OCI-LY7 (cell line): Measurements from ENCODE around the gene CAPZB. TPM values are rescaled to one million over a fixed set of nuclear protein-coding genes. Genes with fewer than 3 reads are reported as not detected.

Experiments
- BruUV-seq: library from RNA; stranded (reverse); fragments of 400-500 nt; replicated peaks from 2 replicates; lab custom pipeline; 2021; lab: Mats Ljungman, UMichigan
- CTCF ChIA-PET: fragments of 300-600 bp; sonication (Branson Sonifier 250); formaldehyde crosslinking; loops from one replicate; lab custom pipeline; 2022; ENCODE audit warnings: antibody characterized with exemption; ENCODE audit not compliant: unreplicated experiment; lab: Charles Lee
- POLR2A ChIA-PET: fragments of 300-600 bp; sonication (Branson Sonifier 250); formaldehyde crosslinking; loops from one replicate; lab custom pipeline; 2022; ENCODE audit warnings: antibody characterized with exemption; lab: Charles Lee
- DNase-seq: peaks from one replicate; pipeline ENCODE4 v3.0.0-alpha.2; 2015; ENCODE audit warnings: low spot score
- H2AFZ ChIP-seq: fragments of 200-600 bp; sonication (generic), shearing (Covaris generic); 2 replicates; pipeline ENCODE4 v1.6.1; 2014; ENCODE audit warnings: mild to moderate bottlenecking, antibody characterized with exemption, low read length, moderate library complexity
- H3K27ac ChIP-seq: fragments of 200-600 bp; sonication (generic); 2 replicates; pipeline ENCODE4 v1.5.1; 2014; ENCODE audit warnings: mixed run types, low read depth, mild to moderate bottlenecking, moderate library complexity, low read length, inconsistent platforms; ENCODE audit not compliant: poor library complexity, severe bottlenecking
- H3K36me3 ChIP-seq: fragments of 200-600 bp; sonication (generic); 2 replicates; pipeline ENCODE4 v1.6.1; 2014; ENCODE audit warnings: mild to moderate bottlenecking, antibody characterized with exemption, low read length, moderate library complexity, mixed read lengths; ENCODE audit not compliant: insufficient read depth
- H3K4me1 ChIP-seq: fragments of 200-600 bp; sonication (generic); 2 replicates; pipeline ENCODE4 v1.5.1; 2014; ENCODE audit warnings: mild to moderate bottlenecking, low read length; ENCODE audit not compliant: insufficient read depth, poor library complexity, severe bottlenecking
- H3K4me2 ChIP-seq: fragments of 200-600 bp; sonication (generic); 2 replicates; pipeline ENCODE4 v1.6.1; 2014; ENCODE audit warnings: mild to moderate bottlenecking, low read length
- H3K4me3 ChIP-seq: fragments of 200-600 bp; sonication (generic); 2 replicates; pipeline ENCODE4 v1.5.1; 2014; ENCODE audit warnings: mild to moderate bottlenecking, low read depth, low read length; ENCODE audit not compliant: poor library complexity, severe bottlenecking
- H3K79me2 ChIP-seq: fragments of 200-600 bp; sonication (generic); 2 replicates; pipeline ENCODE4 v1.6.1; 2016; ENCODE audit warnings: low read depth, mild to moderate bottlenecking, low read length, moderate library complexity, mixed read lengths; ENCODE audit not compliant: insufficient read depth
- H3K9me2 ChIP-seq: fragments of 200-600 bp; sonication (generic); 2 replicates; pipeline ENCODE4 v1.6.1; 2016; ENCODE audit warnings: mild to moderate bottlenecking, low read length, mixed read lengths; ENCODE audit not compliant: insufficient read depth
- H3K9me3 ChIP-seq: fragments of 200-600 bp; sonication (generic); 2 replicates; pipeline ENCODE4 v1.6.1; 2014; ENCODE audit warnings: mild to moderate bottlenecking, mixed run types, low read length, mixed read lengths
- H4K20me1 ChIP-seq: fragments of 200-600 bp; sonication (generic); 2 replicates; pipeline ENCODE4 v1.6.1; 2014; ENCODE audit warnings: mild to moderate bottlenecking, antibody characterized with exemption, low read length, moderate library complexity, mixed read lengths; ENCODE audit not compliant: insufficient read depth
- EZH2phosphoT487 ChIP-seq: fragments of 200-600 bp; sonication (generic); IDR thresholded peaks from 2 replicates; pipeline ENCODE4 v1.6.1; 2018; ENCODE audit warnings: low read depth, borderline replicate concordance, mild to moderate bottlenecking, mixed run types, antibody characterized with exemption, low read length, moderate library complexity, mixed read lengths
- intact Hi-C: fragments of 100-400 bp; cut with micrococcal nuclease; formaldehyde crosslinking; loops from one replicate; pipeline ENCODE4 v1.10.0; 2022; ENCODE audit not compliant: unreplicated experiment
- total RNA-seq, 2 experiments: library from RNA; depleted of rRNA in 1 of 2; stranded (reverse); fragments of >200 nt in 1 of 2; shearing (Covaris generic) in 1 of 2; gene quantifications; 2 replicates each; pipeline ENCODE4 v1.2.3, GENCODE V29; 2014 to 2022
- TF ChIP-seq, protein P1 (sequence below): fragments of 200-600 bp; sonication (generic); conservative IDR thresholded peaks from 2 replicates; pipeline ENCODE4 v1.5.1; 2014; ENCODE audit warnings: mild to moderate bottlenecking, antibody characterized with exemption, low read length, moderate library complexity, mixed read lengths

CAPZB gene
- total RNA-seq, 2 experiments from 2014 or later = 61.3 to 187 TPM

DNA sequence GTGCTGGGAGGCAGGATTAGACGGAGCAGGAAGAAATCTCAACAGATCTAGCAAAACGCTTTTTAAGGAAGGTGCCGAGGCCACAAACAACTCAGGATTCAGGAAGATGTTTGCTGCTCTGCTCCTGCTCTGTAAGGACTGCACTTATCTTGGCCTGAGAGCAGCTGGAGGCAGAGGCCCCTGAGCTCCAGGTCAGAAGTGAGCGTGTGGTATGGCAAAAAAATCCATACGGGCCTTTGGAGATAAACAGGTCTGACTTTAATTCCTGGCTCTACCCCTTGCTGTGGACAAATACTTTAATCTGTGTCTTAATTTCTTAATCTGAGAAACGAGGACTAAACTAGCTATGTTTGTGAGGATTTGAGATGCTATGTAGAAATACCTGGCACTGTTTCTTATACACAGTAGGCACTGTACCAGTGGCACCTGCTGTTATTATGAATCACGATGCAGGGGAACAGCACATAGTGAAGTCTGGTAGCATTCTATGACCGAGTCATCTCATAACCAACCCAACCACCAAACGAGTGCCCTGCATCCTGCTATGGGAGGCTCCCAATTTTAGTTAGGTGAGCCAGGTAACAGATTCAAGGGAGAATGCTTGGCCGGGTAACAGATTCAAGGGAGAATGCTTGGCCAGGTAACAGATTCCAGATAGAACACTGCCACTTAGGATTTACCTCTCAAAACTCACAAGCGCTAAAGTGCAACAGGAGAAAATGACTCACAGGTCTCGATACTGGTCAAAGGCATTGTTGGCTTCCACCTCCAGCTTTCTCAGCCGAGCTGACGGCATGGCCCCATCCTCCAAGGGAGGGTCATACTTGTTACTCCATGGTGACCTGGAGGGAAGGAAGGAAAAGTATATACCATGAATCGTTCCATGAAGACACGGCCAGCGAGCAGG lies 107.3 kb downstream of the CAPZB start:
- H3K4me1 ChIP-seq = no peaks in the 10 kb centered on the region
- H3K27ac ChIP-seq = no peak overlapping the region
- H4K20me1 ChIP-seq = no peaks in the 10 kb centered on the region
- no peaks in the 10 kb centered on the region for H3K79me2 ChIP-seq
- TF ChIP-seq EZH2phosphoT487 = no peak
- TF ChIP-seq, protein P1, sequence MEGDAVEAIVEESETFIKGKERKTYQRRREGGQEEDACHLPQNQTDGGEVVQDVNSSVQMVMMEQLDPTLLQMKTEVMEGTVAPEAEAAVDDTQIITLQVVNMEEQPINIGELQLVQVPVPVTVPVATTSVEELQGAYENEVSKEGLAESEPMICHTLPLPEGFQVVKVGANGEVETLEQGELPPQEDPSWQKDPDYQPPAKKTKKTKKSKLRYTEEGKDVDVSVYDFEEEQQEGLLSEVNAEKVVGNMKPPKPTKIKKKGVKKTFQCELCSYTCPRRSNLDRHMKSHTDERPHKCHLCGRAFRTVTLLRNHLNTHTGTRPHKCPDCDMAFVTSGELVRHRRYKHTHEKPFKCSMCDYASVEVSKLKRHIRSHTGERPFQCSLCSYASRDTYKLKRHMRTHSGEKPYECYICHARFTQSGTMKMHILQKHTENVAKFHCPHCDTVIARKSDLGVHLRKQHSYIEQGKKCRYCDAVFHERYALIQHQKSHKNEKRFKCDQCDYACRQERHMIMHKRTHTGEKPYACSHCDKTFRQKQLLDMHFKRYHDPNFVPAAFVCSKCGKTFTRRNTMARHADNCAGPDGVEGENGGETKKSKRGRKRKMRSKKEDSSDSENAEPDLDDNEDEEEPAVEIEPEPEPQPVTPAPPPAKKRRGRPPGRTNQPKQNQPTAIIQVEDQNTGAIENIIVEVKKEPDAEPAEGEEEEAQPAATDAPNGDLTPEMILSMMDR = no peak
- intact Hi-C loops = no loop called here
- H3K9me2 ChIP-seq = no peaks in the 10 kb centered on the region
- peaks cover 64% of the 10 kb centered on the region for H3K36me3 ChIP-seq
- H3K4me3 ChIP-seq = no peak overlapping the region
- ChIA-PET POLR2A (interaction anchor here (0.7 kb wide), 1 partner anchor 299 kb away, joined by 3 read pairs; no protein-coding TSS in a partner anchor), CTCF (no interaction called here)
- H3K9me3 ChIP-seq = no peaks in the 10 kb centered on the region
- H2AFZ ChIP-seq = no peak overlapping the region
- no peak for DNase-seq
- BruUV-seq = no TSS peak
- H3K4me2 ChIP-seq = no peak overlapping the region

DNA sequence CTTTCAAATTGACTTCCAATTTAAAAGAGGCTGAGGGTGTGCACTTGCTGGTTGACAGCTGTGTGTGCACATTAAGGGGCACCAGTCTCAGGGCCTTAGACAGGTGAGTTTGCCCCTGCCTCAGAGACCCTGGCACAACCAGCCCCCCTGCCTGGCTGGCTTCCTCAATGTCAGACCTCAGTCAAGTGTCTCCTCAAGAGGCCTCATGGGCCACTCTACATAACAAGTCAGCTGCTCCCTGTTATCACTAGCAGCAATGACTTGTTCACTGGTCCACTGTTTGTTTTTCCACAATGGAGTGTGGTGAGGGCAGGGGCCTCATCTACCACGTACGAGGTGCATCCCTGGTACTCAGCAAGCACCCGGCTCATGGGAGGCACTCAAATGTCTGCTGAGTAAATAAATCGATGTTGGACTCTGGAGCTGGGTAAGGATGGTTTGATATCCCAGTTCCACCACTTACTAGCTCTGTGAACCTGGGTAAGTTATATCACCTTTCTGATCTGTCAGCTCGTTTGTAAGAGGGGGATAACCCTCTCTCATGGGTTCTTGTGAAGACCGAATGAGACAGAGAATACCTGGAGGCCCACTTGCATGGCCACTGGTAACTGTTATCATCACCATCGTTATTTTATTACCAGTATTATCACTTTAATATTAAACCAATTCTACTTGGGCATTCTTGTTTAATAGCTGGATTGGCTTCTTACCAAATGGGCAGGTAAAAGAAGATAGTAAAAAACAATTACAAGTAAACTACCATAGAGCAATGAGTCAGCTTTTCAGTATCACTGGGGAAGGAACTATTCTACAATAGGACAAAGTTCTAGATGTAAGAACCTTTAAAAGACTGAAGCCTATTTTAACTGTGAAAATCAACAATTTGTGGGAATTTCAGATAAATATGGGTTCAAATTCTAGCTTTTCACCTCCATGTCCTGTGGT lies 108.6 kb downstream of the CAPZB start:
- Histone ChIP-seq H3K36me3 (peaks cover 54% of the 10 kb centered on the region), H3K9me3 (no peaks in the 10 kb centered on the region), H3K4me1 (no peaks in the 10 kb centered on the region), H3K79me2 (no peaks in the 10 kb centered on the region), H3K4me3 (no peak overlapping the region), H3K4me2 (no peak overlapping the region), H3K9me2 (no peaks in the 10 kb centered on the region), H4K20me1 (no peaks in the 10 kb centered on the region), H3K27ac (no peak overlapping the region), H2AFZ (no peak overlapping the region)
- ChIA-PET POLR2A (interaction anchor here (0.9 kb wide), 1 partner anchor 13 kb away, joined by 3 read pairs; no protein-coding TSS in a partner anchor), CTCF (interaction anchor here (0.6 kb wide), 1 partner anchor 541 kb away, joined by 3 read pairs; no protein-coding TSS in a partner anchor)
- DNase-seq = no peak
- intact Hi-C loops = no loop called here
- BruUV-seq = TSS peak; percentile 34
- TF ChIP-seq, protein P1 = no peak
- TF ChIP-seq EZH2phosphoT487 = no peak
